GM10847 (cell line): ENCODE results near the gene ARHGEF1.
A peak's percentile ranks its signal among the peaks of the same experiment; 100 is the strongest.

Experiments
- POLR2A ChIP-seq: IDR thresholded peaks from 2 replicates; pipeline ENCODE4 v1.6.1; 2011; ENCODE audit not compliant: insufficient read length; ENCODE audit errors: extremely low read depth

The ARHGEF1 gene

GRCh38 chr19:41859618-41860418, 23.2 kb upstream of the ARHGEF1 start, which contains the start of gene RPS19:
Gene RPS19 (plus strand): TSS chr19:41860255. CDS start chr19:41860775, 520 bp downstream.
- TF ChIP-seq POLR2A: peak; percentile 92

- no peak for TF ChIP-seq POLR2A
These were observed 22.4 kb upstream of the ARHGEF1 start for GRCh38 chr19:41860419-41861115.

GRCh38 chr19:41861116-41861768, 21.7 kb upstream of the ARHGEF1 start:
- TF ChIP-seq POLR2A: no peak

GRCh38 chr19:41861846-41862245, 21.1 kb upstream of the ARHGEF1 start:
- TF ChIP-seq POLR2A: no peak

- TF ChIP-seq POLR2A: no peak
These were observed 20.5 kb upstream of the ARHGEF1 start for GRCh38 chr19:41862445-41862986.

- no peak for TF ChIP-seq POLR2A
These were observed 19.6 kb upstream of the ARHGEF1 start for GRCh38 chr19:41863209-41863931.

GRCh38 chr19:41864374-41864773, 18.6 kb upstream of the ARHGEF1 start:
- no peak for TF ChIP-seq POLR2A

GRCh38 chr19:41866284-41866683, 16.7 kb upstream of the ARHGEF1 start:
- no peak for TF ChIP-seq POLR2A

GRCh38 chr19:41868120-41868988, 14.6 kb upstream of the ARHGEF1 start:
- no peak for TF ChIP-seq POLR2A

GRCh38 chr19:41868989-41869300, 14.0 kb upstream of the ARHGEF1 start:
- TF ChIP-seq POLR2A: no peak

GRCh38 chr19:41869374-41869955, 13.5 kb upstream of the ARHGEF1 start:
- TF ChIP-seq POLR2A: no peak

- no peak for TF ChIP-seq POLR2A
These were observed 12.5 kb upstream of the ARHGEF1 start for GRCh38 chr19:41870401-41870873.

- peak; percentile 48 for TF ChIP-seq POLR2A
These were observed 11.2 kb upstream of the ARHGEF1 start for GRCh38 chr19:41871573-41872383.

- TF ChIP-seq POLR2A: no peak
These were observed 10.6 kb upstream of the ARHGEF1 start for GRCh38 chr19:41872384-41872774.
